Right hindlimb (tissue), 1 donor: ENCODE measurements around the gene NPHP1.
A peak's percentile ranks its signal among the peaks of the same experiment; 100 is the strongest.
"Not testable (repeated sequence)": the region's sequence is repeated elsewhere in the genome, so short reads cannot be mapped to it uniquely, and the experiment has no call there.

ENCODE experiments used
- DNase-seq: peaks from one replicate; pipeline ENCODE4 v3.0.0-alpha.2; 2018

Gene NPHP1

GRCh38 chr2:110204408-110205385, at the start of gene NPHP1:
NPHP1 (minus strand) TSS chr2:110205013; CDS start chr2:110204968, 45 bp downstream.
- peak; percentile 94 for DNase-seq

GRCh38 chr2:110248081-110248795, 43.4 kb upstream of the NPHP1 start:
- peak; percentile 11 for DNase-seq

GRCh38 chr2:110245488-110246435, 40.9 kb upstream of the NPHP1 start:
- DNase-seq: not testable (repeated sequence)

GRCh38 chr2:110243283-110243682, 38.5 kb upstream of the NPHP1 start:
- DNase-seq: not testable (repeated sequence)

GRCh38 chr2:110234514-110234913, 29.7 kb upstream of the NPHP1 start:
- not testable (repeated sequence) for DNase-seq

GRCh38 chr2:110229886-110230285, 25.1 kb upstream of the NPHP1 start:
- not testable (repeated sequence) for DNase-seq

- DNase-seq: not testable (repeated sequence)
Measured at GRCh38 chr2:110222626-110223025, 17.8 kb upstream of the NPHP1 start.

- no peak for DNase-seq
Measured at GRCh38 chr2:110221938-110222337, 17.1 kb upstream of the NPHP1 start.

- no peak for DNase-seq
Measured at GRCh38 chr2:110220190-110220564, 15.4 kb upstream of the NPHP1 start.

GRCh38 chr2:110219496-110220189, 14.8 kb upstream of the NPHP1 start:
- no peak for DNase-seq

- DNase-seq: not testable (repeated sequence)
Measured at GRCh38 chr2:110218889-110219288, 14.1 kb upstream of the NPHP1 start.

- DNase-seq: no peak
Measured at GRCh38 chr2:110216803-110217202, 12.0 kb upstream of the NPHP1 start.

- no peak for DNase-seq
Measured at GRCh38 chr2:110216199-110216598, 11.4 kb upstream of the NPHP1 start.

GRCh38 chr2:110215566-110216158, 10.8 kb upstream of the NPHP1 start:
- DNase-seq: no peak

- no peak for DNase-seq
Measured at GRCh38 chr2:110215091-110215490, 10.3 kb upstream of the NPHP1 start.

GRCh38 chr2:110213522-110213921, 8.7 kb upstream of the NPHP1 start:
- DNase-seq: not testable (repeated sequence)

- DNase-seq: peak; percentile 88
Measured at GRCh38 chr2:110211938-110212858, 7.4 kb upstream of the NPHP1 start, which contains the start of gene MTLN. MTLN (minus strand) TSS chr2:110212547; CDS start chr2:110212525, 22 bp downstream.

- no peak for DNase-seq
Measured at GRCh38 chr2:110205660-110206455, 1.0 kb upstream of the NPHP1 start.

- DNase-seq: no peak
Measured at GRCh38 chr2:110198016-110198415, 6.8 kb downstream of the NPHP1 start.
